HG02870 (cell line): ENCODE measurements around the gene TCAIM.
"Not testable (repeated sequence)": the region's sequence is repeated elsewhere in the genome, so short reads cannot be mapped to it uniquely, and the experiment has no call there.

Source experiments
- ATAC-seq: cut with Tn5 transposase; IDR thresholded peaks from one replicate; pipeline ENCODE4 v1.9.1; 2021; ENCODE audit warnings: mild to moderate bottlenecking, moderate library complexity; ENCODE audit not compliant: unreplicated experiment

TCAIM gene

DNA sequence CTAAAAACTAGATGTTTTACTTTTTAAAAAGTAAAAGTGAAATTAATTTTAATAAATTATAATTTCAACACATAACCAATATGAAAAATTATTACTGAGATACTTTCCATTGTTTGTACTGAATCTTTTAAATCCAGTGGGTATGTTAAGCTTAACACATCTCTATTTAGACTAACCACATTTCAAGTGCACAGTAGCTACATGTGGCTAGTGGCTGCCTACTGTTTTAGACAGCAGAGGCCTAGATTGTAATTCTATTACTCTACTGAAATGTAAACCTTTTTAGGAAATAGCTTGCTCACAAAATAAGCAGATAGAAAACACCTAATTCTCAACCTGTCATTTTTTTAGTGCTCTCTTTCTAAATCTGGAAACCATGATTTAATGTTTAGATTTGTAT lies 4.9 kb downstream of the TCAIM start:
- ATAC-seq = no peak

DNA sequence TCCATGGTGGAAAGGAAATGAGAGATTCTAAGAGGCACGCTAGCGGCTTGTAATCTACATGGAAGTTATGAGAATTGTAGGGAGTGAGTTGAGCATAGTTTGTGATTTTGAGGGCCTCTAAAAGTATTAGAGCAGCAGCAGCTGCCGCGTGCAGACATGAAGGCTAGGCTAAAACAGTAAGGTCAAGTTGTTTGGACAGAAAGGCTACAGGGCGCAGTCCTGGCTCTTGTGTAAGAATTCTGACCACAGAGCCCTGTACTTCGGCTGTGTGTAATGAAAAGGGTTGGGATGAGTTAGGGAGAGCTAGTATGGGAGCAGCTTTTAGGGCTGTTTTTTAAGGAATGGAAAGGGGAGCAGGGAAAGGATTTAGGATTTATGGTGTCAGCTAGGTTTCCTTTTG lies 8.0 kb downstream of the TCAIM start:
- not testable (repeated sequence) for ATAC-seq

DNA sequence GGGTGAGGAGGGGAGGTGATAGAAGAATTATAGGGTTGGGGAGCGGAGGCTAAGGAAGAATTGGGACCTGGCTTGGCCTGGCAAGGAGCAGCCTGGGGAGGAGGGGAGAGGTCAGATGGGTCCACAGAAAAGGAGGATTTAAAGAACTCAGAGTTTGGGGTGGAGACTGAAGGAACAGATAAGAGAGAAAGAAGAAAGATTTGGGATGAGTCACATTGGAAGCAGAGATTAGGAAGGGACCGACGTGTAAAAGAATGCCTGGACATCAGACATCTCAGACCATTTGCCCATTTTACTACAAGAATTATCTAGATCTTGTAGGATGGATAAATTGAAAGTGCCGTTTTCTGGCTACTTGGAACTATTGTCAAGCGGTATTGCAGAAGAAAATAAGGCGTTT lies 10.4 kb downstream of the TCAIM start:
- no peak for ATAC-seq

DNA sequence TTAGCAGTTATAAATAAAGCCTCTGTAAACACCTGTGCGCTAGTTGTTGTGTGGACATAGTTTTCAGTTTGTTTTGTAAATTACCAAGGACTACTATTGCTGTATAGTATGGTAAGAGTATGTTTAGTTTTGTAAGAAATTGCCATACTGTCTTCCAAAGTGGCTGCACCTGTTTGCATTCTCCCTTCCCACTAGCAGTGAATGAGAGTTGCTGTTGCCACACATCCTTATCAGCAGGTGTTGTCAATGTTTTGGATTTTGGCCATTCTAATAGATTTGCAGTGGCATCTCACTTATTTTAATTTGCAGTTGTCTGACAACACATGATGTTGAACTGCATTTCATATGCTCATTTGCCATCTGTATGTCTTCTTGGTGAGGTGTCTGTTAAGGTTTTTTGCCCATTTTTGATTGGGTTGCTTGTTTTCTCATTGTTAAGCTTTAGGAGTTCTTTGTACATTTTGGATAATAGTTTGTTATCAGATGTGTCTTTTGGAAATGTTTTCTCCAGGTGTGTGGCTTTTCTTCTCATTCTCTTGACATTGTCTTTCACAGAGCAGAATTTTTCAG lies 14.9 kb downstream of the TCAIM start:
- no peak for ATAC-seq

DNA sequence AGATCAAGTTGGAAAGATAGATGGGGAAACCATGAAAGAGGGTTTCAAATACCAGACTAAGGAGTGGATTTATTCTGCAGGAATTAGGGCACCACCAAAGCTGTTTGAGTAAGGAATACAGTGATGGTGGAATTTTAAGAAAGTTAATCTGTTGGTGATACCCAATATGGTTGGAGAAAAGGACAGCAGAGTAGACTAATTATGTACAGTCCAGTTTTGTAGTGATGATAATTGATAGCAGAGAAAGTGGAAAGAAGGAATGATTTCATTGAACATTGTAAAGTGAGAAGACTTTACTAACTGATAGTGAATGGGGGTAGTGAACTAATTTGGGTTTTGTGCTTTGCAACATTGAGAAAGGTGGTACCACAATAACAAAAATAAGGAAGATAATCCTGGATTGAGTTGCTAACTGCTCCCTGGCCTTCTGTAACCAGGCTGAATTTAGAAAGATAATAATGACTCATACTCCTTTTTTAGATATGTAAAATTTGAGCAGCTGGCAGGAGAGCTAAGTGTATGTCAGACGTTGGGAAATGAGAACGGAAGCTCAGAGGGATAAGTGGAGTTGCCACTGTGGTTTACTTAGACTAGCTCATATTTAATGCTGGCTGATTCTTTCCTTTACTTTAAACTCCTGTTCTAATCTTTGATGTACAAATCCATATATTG lies 16.9 kb downstream of the TCAIM start:
- no peak for ATAC-seq

DNA sequence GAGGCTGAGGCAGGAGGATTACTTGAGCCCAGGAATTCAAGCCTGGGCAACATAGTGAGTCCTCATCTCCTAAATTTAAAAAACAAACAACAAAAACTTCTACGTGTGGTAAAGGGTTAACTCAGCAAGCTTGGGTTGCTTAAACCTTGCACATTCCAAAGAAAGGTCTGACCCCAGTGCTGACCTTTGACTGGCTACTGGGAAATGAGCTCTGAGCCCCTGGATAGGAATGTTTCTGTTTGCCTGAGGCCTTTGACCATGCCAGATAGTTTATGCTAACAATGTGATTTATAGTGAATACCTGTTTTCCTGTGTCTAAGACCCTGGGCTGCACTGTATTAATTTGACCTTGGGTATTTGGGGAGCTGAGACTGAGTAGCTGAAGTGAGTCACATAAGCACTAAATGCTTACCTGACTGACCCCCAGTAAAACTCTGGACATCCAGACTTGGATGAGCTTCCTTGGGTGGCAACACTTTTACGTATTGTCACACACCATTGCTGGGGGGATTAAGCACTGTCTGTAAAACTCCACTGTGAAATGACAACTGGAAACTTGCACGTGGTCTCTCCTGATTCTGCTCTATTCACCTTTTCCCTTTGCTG lies 20.7 kb downstream of the TCAIM start:
- no peak for ATAC-seq

DNA sequence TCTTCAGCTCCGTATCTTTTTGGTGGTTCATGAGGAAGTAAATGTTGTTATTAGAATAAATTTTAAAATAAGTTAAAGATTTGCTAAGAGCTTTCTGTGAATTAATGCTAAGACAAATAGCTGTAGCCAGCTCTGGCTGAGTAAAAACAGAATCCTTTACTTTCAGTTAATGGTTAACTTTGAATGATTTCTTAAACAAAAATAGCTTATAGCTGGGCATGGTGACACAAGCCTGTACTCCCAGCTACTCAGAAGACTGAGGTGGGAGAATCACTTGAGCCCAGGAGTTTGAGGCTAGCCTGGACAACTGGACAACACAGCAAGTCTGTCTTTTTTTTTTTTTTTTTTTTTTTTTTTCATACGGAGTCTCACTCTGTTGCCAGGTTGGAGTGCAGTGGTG lies 25.0 kb downstream of the TCAIM start:
- ATAC-seq = no peak

DNA sequence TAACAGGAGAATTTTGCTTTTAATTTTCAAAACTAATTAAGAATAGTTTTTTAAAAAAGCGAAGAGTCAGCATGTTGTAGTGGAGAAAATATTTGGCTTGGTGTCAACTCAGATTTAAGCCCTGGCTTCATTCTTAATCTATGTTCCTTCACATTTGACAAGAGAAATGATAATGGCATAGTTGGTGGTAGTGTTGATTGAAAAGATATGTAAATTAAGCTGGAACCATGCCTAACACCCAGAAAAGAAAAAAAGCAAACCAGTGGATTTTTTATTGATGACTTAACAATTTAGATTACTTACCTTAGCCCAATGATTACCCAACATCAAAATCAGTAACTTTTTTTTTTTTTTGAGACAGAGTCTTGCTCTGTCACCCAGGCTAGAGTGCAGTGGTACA lies 27.4 kb downstream of the TCAIM start:
- ATAC-seq = no peak

DNA sequence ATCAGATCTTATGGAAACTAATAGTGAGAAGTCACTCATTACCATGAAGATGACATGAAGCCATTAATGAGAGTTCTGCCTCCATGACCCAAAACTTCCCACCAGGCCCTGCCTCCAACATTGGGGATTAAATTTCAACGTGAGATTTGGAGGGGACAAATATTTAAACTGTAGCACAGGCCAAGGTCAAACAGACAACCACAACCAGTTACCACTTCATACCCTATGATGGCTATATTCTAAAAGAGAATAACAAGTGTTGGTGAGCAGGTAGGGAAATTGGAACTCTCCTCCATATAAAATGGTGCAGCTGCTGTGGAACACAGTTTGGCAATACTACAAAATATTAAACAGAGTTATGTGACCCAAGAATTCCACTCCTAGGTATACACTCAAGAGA lies 36.9 kb downstream of the TCAIM start:
- no peak for ATAC-seq

DNA sequence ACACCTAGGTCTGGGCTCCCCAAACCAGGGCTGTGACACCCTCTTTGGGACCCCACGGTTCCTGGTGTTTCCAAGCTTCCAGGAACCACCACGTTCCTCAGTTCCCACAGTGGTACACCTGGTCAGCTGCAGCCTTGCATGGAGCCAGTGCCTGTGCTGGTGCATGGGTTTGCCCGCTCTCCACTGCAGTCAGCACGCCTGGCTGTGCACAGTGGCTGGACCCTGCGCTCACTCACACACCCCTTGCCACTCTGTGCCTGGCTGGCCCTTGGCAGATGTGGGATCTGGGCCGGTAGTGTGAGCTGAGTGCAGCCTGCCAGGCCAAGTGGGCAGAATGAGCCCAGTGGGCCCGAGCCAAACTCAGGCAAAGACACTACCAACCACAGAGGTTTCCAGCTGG lies 48.8 kb downstream of the TCAIM start:
- ATAC-seq = no peak

DNA sequence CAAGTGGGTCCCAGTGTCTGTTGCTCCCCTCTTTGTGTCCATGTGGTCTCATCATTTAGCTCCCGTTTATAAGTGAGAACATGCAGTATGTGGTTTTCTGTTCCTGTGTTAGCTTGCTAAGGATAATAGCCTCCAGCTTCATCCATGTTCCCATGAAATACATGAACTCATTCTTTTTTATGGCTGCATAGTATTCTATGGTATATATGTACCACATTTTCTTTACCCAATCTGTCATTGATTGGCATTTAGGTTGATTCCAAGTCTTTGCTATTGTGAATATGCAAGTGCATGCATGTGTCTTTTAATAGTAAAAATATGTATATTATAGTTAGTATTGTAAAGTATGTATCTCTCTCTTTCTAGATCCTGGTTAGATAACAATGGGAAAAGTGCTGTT lies 53.9 kb downstream of the TCAIM start:
- no peak for ATAC-seq

DNA sequence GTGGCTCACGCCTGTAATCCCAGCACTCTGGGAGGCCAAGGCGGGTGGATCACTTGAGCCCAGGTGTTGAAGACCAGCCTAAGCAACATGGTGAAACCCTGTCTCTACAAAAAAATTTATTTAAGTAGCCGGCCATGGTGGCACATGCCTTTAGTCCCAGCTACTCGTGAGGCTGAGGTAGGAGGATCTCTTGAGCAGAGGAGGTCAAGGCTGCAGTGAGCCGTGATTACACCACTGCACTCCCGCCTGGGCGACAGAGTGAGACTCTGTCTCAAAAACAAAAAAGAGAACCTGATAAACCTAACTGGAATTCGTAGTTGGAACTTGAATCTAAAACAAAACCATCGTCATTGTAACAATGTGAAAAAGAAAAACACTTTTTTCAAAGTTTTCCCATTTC lies 57.1 kb downstream of the TCAIM start:
- no peak for ATAC-seq

DNA sequence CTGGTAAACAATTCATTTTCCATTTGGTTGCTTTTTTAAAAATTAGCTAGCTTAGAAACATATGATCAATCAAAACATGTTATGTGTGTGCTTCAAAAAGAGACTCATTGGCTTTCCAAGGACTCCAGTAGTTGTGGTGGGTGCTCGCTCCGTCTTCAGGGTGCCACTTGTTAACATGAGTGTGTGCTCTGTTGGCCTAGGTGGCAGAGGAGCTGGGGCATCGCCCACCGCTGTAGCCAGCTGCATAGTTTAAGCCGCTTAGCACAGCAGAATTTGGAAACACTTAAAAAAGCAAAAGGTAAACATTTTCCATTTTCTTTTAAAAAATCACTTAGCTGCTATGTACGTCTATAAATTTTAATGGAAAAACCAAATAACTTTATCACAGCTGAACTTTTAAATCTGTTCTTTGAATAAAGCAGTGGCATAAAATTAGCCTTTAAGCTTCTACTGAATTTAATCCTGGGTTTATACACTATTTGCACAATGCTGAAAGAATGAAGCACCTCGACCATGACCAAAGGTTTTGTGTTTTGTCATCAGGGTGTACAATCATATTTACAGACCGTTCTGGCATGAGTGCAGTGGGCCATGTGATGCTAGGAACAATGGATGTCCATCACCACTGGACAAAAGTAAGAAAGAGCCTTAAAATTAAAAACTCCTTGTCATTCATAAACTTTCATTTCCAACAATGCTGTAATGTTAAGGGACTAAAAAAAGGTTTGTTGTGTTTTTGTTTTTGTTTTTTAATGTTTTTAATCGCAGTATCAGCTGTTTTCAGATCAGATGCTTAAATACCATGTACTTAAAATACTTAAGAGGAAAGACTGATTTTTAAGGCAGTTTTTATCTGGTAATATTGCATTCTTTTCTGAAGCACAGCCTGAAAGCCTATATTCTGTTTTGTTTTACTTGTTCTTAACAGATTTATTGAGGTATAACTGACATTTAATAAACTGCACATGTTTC lies 57.9 kb downstream of the TCAIM start:
- ATAC-seq = no peak

DNA sequence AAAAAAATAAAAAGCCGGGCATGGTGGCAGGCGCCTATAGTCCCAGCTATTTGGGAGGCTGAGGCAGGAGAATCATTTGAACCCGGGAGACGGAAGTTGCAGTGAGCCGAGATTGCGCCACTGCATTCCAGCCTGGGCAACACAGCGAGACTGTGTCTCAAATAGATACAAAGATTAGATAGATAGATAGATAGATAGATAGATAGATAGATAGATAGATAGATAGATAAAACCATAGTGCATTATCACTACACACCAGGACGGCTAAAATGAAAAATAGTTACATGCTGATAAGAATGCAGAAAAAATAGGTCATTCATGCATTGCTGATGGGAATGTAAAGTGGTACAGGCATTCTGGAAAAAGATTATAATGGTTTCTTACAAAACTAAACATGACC lies 59.7 kb downstream of the TCAIM start:
- ATAC-seq = not testable (repeated sequence)

DNA sequence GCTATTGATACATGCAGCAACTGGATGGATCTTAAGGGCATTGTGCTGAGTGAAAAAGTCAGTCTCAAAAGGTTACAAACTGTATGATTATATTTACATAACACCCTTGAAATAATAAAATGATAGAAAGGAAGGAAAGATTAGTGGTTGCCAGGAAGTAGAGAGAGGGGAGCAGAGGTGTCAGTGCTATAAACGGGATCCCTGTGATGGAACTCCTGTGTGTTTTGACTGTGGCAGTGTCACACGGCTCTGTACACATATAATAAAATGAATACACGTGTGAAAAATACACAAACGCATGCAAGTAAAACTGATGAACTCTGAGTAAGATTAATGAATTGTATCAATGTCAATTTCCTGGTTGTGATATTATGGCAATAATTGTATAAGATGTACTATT lies 60.3 kb downstream of the TCAIM start:
- ATAC-seq = no peak

DNA sequence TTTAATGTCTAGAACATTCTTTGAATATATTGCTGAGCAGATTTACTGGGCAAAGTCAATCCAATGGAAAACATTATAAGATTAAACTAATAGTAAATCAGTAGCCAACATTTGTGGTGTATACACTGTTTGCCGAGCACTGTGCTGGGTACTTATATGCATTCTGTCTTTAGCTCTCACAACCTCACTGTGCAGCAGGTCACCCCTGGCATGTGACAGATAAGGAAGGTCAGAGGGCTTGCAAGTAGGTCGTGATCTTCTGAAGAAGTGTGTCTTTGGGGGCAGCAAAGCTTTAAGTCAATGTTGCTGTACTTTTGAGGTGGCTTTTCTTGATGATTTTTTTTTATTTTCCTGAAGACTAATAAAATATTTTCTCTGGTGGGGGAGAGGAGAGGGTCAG lies 62.2 kb downstream of the TCAIM start:
- no peak for ATAC-seq

DNA sequence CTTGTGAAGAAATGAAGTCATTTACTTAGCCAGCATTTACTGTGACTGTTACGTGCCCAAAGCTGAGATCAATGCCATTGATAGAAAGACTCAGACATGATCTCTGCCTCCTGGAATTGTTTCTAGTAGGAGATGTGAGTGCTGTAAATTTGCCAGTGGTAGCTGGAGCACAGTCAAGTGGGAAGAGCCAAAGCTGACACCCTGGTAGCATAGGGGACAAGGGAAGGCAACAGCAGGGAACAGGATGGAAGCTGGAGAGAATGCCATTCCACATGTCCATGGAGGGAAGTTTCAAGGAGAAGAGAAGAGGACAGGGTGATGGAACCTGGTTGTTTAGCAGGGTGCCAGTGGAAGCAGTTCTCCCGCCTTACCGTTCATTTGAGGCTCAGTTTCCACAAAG lies 64.0 kb downstream of the TCAIM start:
- ATAC-seq = no peak

DNA sequence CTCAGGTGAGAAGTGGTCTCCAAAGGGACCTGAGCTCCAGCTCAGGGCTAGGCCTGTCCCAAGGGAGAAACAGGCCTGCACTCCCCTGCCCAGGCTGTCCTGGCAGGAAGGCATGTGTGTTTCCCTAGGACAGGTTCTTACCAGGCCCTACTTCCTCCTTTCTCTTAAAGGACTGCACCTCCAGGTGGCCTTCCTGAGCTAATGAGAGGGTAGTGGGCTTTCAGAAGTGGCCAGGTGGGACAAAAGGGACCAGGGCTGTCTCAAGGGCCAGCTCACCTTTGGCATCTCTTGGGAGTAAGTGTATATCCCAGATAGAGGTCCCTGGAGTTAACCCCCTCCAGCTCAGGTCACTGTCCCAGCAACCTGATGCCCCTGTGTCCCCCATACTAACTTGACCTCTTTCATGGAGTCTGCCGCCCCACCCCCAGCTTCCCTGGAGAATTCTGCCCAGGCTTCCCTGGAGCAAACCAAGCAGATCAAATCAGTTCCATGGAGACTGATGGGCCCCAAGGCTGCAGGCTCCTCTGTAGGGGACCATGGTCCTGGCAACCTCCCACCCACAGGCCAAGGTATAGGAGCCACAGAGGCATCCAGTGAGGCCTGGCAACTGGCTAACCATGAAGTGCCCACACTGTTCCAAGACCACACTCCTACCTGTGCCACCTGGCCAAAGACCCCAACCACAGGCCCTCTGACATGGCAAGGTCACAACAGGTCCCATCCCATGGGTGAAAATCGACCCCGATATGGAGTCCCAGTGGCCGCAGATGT lies 71.3 kb downstream of the TCAIM start:
- ATAC-seq = no peak

DNA sequence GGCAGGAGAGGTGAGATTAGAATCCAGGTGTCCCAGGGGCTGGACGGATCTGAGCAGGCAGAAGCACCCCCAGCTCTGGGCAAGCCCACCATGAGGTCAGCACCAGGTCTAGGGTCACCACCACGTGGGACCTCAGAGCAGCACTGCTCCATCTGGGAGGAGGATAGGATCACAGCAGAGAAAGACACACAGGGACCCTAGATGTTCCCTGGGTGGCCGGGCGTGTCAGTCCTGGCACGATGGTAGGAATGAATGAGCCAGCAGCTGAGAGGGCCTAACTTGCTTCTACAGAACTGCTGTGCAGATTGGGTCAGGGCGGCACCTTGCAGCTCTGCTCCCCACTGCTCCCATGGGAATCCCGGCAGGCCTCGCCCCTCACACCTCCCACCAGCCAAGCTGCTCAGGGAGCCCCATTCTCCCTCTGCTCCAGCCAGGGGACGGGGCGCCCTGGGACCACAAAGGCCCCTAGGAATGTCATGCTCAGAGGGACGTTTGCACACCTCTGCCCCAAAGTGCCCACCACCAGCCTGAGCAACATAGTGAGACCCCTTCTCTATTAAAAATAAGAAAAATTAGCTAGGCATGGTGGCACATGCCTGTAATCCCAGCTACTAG lies 72.6 kb downstream of the TCAIM start:
- ATAC-seq = no peak

DNA sequence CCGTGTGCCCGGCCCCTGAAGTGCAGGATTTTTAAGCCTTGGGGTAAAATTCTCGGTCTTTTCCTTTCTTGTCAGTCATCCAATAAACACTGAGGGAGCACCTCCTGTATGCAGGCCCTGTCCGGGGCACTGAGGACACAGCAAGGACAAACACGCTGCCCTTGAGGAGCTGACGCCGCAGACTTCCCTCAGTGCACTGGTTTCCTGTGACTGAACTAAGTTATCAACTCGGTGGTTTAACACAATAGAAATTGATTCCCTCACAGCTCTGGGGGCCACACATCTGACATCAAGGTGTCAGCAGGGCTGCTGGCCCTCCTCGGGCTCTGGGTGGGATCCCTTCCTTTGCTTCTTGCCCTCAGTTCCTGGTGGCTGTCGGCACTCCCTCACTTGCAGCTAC lies 73.8 kb downstream of the TCAIM start:
- ATAC-seq = no peak
